CD4-positive, alpha-beta T cell treated with Interleukin-10 for 1 hour (primary cell): ENCODE data around the gene WBP2.
A peak's percentile ranks its signal among the peaks of the same experiment; 100 is the strongest.

Experiments used
- DNase-seq: peaks from one replicate; pipeline ENCODE4 v3.0.0-alpha.2; 2020

The WBP2 gene

DNA sequence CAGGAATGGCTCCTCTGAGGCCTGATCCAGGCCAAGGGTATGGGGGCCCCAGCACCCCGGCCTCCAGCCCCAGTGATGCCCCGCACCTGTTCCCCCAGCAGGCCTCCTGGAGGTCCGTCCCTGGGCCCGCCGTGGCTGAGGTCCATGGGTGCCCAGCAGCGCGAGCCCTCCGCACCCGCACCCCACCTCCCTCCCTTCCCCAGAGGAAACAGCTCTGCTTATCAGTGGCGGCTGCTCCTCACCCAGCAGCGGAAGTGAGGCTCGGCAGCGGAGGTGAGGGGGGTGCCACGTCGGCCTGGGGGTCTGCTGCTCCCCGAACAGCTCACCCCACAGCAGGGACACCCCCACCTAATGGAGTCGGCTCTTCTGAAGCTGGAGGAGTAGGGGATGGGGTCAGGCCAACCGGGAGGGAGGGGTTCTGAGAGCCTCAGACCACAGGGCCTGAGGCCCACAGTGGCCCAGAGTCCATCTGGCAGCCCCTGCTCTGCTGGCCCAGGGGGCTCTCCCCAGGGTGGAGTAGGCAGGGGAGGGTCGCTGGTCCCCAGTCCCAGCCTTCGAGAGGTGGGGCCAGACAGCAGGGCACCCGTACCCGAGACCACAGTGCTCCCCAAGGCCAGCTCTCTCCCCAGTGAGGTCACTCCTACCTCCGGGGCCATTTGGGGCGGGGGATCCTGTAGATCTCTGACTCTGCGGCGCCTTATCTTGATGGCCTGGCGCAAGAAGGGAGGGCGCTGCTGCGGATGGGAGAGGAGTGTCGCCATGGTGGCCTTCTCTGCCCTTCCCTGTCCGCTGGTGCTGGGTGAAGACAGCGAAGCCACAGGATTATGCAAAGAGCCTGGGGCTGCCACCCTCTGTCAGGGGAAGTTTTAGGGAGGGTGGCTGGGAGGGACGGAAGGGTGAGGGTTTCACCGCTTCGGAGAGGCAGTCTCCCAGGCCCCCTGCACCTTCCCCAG, 11.3 kb downstream of the WBP2 start, which contains the start of gene UNC13D:
TSS of gene UNC13D (minus strand) at position 828 of the 953 bp plus-strand sequence. CDS start at position 761, 67 bp downstream.
- DNase-seq: peak; percentile 71

DNA sequence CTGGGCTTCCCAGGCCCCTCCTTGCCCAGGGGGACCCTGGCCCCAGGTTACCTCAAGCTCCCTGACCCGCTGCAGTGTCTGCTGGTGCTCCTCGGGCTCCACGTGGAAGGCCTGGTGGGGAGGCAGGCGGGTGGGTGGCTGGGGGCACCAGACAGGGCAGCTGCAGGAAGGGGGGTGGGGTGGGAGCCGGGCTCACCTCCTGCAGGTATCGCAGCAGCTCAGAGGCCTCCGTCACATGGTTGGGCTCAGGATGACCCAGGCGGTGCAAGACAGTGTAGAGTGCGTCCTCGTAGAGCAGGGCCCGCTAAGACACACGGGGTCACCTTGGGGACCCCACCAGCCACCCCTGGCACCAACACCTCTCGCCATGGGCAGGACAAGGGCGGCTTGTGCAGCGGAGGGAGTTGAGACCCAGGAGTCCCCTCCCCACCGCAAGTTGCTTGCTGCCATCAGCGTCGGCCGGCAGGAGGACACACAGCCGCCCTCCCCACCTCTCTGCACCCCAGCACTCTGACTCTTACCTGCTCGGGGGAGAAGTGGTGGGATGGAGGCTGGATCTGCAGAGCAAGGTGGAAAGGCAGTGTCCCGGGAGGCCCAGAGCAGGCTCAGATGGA, 12.1 kb downstream of the WBP2 start:
- DNase-seq: peak; percentile 35

DNA sequence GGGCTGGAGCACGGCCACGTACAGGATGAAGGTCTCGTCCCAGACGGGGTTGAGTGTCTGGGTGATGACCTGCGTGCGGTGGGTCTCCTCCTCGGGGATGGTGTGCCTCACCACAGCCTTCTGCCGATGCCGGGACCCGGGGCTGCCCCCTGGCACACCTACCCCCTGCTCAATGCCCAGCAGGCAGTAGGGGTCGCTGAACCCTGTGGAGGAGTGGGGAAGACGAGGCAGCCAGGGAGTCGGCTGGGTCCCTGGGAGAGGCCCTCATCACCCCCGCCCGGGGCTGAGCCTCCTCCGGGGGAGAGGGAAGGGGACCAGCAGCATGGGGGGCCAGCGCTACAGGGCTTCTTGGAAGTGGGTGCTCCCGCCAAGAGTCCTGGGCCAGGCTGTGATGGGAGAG, 12.7 kb downstream of the WBP2 start:
- DNase-seq: no peak

DNA sequence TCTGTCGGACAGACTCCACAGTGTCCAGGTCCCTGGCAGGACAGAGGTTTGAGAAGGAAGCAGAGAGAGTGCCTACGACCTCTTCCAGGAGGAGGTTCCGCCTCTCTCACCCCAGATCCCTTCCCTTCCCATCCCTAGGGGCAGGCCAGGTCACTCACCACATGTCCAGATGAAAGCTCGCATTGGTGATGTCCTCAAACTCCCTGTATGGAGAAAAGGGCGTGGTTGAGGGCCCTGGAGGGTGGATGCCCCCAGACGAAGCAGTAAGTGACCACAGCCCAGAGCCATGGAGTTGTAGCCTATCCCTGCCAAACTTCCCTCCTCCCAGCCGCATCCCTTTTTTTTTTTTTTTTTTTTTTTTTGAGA, 14.4 kb downstream of the WBP2 start:
- DNase-seq: no peak

DNA sequence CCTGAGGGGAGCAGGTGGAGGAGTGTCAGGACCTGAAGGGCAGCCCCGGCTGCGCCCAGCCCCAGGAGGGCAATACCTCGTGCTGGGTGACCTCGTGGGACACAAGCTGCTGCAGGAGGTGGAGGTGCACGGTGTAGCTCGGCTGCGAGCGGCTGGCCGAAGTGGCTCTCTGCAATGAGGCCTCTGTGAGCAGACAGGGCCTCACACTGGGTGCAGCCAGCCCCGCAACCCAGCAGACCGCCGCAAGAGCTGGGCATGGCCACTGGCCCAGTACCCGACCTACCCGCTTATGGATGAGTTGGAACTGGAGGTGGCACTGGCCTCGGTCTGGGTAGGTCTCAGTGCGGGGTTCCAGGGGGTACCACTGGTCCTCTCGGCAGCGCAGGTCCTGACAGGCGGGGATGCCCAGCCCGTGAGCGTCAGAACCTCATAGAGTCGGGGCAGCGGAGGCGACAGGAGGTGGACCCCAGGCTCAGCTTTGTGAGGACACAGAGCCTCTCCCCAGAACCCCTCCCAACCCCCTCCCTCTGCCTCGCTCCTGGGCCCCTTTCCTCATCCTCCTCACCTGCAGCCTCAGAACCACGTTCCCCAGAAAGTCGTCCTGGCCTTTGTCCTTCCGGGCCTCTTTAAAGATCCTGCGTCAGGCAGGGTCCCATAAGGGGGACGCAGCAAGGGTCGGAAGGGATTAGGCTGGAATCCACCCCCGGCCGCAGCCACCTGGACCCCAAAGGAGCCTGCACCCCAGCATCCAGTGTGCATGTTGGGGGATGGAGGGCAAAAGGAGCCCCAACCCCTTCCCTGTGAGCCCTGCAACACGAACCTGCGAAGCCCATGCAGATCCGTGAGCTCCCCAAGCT, 15.0 kb downstream of the WBP2 start:
- DNase-seq: no peak

DNA sequence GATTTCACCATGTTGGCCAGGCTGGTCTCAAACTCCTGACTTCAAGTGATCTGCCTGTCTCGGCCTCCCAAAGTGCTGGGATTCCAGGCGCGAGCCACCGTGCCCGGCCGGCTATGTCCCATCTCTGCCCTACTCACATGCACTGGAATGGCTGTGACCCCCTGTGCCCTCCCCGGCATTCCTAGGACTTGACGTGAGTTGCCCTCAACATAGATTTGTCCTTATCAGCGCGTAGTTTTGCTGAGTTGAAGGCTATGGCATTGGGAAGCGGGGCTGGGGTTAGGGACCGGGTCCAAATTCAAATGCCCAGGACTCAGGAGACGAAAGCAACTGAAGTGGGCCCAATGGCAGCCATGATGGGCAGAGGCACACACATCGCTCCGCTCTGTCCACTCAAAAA, 16.7 kb downstream of the WBP2 start:
- DNase-seq: no peak

DNA sequence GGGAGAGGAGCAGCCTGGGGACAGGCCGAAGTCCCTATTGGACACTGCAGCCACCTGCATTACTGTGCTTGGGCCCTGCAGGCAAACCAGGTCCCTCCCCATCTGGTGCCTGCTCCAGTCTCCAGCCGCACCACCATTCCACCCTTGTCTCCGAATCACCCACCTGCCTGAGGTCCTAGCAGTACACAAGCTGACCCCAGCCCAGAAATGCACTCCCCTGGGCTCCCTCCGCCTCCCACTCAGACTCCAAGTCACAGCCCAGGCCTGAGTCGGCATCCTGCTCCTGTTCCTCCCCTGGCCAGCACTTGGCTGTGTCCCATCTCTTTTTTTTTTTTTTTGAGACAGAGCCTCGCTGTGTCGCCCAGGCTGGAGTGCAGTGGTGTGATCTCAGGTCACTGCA, 17.2 kb downstream of the WBP2 start:
- no peak for DNase-seq

DNA sequence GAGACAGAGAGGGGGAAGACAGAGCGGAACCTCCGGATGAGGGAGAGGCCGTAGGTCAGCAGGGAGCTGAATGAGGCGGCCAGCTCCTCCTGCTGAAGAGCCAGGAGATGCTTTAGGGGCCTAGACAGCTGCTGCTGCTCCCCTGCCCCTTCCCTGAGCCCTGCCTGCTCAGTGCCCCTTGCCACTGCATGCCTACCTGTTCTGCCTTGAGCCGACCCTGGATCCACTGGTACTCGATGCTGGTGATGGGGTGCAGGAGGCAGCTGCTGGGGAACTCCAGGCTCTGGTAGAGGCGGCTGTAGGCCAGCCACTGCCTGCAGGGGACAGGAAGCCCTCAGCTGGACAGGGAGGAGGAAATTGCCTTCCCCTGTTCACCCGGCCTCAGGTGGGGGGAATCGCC, 18.5 kb downstream of the WBP2 start:
- DNase-seq: no peak

DNA sequence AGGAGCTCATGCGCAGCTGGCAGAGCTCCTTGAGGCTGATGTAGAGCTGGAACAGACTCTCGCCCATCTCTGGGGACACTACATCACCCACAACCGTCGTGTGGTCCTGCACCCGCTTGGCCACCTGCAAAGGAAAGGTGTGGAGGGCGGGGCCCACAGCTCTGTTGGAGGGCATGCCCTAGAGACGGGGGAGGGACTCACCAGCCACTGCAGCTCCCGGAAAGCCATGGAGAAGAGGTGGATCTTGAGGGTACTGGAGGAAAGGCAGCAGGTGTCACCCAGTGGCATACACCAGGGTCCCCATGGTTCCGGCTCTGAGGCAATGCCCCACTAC, 19.5 kb downstream of the WBP2 start:
- no peak for DNase-seq

DNA sequence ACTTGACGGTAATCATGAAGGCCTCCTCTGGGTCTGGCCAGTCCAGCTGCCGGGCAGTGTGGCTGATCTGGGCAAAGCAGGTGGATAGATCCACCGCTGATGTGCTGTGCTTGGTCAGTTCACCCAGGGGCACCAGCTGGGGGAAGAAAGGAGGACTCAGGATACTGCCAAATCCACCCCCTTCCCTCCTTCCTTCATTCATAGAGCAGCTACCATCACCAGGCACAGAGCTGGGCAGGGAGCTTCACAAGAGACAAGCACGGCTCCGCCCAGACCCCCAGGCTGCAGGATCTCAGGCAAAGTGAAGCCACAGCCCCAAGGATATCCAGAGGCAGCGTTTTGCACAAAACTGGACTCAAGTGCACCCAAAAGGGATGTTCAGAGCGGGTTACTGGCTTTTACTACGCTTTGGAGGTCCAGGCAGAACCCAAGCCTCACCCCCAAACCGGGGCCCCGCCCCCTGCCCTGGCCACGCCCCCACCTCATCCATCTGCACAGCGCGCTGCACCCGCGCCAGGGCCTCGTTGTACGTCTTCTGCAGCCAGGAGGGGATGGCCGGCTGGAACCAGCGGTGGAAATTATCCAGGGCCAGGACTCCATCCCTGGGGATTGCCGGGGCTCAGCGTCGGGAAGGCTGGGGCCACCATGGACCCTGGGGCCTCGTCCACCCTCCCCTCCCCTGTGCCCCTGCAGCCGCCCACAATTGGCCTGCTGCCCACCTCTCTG, 20.0 kb downstream of the WBP2 start:
- DNase-seq: no peak

DNA sequence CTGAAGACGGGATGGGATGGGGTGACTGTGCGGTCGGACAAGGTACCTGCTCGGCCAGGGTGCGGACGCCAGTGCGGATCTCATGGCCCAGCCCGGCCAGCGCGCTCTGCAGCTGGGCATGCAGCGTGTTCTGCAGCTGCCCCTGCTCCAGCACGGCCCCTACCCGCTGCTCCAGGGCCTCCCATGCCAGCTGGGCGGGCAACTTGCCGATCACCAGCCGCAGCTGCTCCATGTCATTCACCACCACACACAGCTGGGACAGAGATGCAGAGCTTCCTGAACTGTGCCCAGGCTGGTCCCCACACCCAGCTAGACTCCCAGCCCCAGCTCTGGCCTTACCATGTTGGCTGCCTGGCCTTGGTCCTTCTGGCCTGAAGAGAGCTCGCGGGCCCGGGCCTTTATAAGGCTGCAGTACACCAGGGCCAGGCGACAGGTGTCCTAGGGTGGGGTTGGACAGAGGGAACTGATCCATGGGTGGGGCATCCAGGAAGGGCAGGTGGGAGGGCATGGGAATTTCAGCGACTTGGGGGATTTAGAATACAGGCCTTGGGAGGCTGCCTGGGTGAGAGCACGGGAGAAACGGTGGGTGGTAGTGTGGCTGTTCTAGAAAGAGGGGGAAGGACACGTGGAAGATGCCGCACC, 20.7 kb downstream of the WBP2 start:
- no peak for DNase-seq

DNA sequence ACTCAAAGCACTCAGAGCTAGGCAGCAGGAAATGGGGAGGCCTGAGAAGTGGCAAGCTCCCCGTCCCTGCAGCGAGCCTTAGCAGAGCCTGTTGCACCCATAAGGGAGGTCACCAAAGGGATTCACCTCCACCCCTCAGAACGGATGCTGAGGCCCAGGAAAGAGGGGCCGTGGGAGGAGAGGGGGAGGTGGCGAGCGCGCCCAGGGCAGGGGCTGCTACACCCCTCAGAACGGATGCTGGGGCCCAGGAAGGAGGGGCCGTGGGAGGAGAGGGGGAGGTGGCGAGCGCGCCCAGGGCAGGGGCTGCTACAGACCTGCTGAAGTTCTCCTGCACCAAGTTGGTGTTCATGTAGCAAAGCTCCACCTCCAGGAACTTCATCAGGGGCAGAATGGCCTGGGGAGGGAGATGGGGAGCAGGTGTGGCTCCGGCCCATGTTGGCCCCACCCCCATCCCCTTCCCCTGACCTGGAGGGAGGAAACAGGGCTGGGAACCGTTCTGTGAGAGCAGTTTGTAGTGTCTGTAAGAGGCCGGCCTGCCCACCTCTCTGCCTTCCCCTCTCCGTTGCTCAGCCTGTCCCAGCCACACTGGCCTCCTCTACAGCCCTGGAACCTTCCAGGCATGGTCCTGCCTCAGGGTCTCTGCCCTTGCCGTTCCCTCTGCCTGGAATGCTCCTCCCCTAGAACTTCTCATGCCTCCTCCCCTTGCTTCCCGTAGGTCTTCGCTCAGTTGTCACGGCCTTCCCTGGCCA, 22.3 kb downstream of the WBP2 start:
- peak; percentile 51 for DNase-seq

DNA sequence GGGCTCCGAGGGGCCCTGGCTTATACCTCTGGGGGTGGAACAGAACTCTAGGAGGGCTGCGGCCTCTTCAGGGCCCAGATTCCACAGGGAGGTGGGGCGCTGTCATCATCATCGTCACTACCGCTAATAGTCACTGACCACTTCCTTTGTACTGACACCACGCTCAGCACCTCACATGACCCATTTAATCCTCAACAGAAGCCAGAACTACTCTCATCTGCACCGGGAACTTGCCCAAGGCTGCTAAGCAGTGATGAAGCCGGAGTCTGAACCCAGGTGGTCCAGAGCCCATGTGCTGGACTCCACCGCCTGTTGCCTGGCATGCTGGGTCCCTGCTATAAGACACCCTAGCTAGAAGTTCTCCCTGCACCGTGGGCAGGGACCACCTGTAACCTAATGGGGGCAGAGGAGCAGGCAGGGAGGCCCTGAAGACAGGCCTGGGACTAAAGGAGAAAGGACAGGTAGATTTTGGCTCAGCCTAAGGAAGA, 22.9 kb downstream of the WBP2 start:
- DNase-seq: peak; percentile 72

DNA sequence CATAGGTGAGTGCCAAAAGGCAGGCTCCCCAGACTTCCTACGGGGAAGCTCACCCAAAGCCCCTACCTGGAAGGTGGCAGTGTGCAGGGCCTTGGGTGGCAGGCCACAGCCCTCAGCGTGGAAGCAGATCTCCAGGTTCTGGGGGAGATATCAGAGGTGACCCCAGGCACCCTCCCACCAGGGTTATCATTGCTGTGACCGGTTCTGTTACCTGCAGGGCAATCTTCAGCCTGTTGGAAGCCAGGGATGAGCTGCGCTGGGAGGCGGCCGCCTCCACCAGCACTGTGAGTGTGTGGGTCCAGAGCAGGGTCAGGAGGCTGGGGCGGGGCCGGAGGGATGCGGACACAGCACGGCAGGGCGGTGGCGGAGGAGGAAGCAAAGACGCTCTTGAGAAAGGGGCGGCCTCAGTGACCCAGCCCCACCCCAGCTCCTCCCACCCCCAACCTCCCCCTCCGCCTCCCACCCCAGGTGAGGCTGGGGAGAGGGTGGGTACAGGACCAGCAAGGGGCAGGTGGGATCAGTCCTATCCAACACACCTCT, 24.0 kb downstream of the WBP2 start:
- DNase-seq: no peak

DNA sequence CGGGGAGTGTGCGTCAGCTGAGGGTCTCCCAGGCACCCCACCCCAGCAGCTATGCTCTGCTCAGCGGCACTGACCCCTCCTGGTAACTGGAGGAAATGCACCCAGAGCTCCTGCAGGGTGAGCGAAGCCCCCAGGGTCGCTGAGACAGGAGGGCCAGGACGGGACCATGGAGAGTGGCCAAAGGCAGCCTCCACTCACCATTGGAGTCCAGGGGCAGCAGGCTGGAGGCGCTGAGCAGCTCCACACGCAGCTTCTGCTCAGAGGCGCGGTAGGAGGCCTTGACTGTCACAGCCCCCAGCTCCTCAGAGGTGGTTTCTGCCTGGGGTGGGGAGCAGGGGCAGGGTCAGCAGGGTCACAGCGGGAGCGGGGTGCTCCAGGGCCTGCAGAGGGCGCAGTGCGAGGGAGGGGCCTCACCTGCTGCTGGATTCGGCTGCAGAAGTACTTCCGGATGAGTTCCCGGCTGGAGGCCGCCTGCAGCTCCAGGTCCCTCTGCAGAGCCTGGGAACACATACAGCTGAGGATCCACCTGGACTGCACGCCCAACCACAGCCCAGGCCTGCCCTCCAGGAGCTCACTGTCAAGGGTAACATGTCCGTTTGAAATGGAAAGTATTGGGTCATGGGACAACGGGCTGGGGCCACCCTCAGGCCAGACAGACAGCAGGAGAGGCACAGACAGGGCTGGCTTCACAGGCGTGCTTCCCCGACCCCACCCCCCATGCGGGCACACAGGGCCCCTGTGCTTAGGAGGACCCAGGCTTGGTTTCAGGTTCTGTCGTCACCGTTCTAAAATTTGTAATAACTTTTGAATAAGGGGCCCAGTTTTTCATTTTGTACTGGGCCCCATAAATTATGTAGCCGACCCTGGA, 24.7 kb downstream of the WBP2 start:
- peak; percentile 26 for DNase-seq

DNA sequence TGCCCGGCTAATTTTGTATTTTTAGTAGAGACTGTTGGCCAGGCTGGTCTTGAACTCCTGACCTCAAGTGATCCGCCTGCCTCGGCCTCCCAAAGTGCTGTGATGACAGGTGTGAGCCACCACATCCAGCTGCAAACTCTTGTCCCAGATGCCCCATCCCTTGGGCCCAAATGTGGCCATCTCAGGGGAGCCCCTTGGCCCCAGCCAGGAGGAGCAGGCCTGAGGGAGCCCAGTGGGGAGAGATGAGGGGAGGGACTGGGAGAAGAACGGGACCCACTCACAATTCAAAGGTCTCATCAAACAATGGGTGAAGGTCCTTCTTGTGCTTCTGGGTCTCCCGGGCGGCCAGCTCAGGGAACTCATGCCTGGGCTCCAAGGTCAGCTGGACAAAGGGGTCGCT, 25.4 kb downstream of the WBP2 start:
- DNase-seq: no peak

DNA sequence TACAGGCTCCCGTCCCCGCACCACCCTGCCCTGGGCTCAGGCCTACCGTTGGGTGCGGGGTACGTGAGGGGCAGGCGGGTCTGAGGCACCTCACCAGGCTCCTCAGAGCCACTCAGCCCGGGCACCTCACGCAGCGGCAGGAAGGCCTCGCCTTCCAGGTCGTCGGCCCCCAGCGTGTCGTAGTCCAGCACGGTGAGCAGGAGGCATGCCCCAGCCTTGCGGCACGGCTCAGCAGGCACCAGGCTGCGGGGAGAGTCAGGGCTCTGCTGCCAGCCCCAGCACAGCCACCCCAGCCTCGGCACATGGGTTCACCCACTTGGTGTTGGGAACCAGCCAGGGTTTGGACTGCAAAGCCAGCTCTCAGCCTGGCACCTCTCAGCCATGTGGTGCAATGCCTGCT, 26.4 kb downstream of the WBP2 start:
- no peak for DNase-seq

DNA sequence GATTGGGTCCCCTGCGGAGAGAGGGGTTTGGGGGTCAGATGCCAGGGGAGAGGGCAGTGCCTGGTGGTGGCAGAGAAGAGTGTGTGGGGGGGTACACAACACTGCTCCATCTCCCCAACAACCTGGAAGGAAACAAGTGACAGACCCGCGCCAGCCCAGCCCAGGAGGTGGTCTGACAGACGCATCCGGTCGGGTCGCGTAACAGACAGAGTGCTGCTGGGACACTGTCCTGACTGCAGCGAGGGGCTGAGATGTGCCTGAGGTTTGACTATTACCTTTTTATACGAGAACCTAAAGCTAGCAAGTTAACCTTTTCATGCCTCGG, 27.1 kb downstream of the WBP2 start:
- no peak for DNase-seq

DNA sequence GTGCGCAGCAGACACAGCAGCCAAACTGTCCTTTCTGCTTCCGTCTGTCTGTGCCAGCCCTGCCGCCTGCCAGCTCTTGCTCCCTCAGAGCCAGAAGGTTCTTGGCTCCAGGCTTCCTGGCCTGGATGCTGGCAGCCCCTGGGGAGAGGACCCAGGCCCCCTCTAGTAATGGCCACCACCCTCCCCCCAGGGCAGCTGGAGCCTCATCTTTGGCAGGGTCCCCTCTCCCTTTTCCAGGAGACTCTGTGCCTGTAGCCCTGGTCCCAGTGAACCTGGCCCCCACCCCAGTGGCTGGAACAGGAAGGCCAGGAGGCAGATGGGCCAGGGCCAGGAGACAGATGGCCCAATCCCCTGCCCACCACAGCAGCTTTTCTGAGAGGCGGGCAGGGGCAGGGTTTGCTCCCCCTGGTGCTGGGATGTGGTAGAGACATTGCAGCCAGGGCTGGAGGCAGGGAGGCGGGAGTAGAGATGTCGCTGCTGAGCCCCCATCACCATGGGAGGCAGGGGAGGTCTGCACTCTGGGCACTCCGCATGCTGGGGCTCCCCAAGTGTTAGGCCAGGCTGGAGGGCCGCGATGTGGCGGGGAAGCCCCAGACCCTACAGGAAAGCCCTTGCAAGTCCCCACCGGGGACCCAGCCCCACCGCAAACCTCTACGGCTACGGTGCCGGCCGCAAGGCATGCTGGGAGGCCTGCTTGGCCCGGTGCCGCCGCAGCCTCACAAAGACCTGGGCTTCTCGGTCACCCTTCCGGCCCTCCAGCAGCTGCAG, 27.6 kb downstream of the WBP2 start:
- DNase-seq: peak; percentile 80
